B cell (primary cell): ENCODE data around the gene FAM131B. TPM values are rescaled to one million over a fixed set of nuclear protein-coding genes. Genes with fewer than 3 reads are reported as not detected.

ENCODE experiments used
- ATAC-seq: fragments of 200-7000 bp; cut with Tn5 transposase; one replicate; pipeline ENCODE4 v1.10.0; 2021; ENCODE audit warnings: low read depth, mild to moderate bottlenecking, moderate number of reproducible peaks, moderate library complexity
- CTCF ChIA-PET: fragments of 350-600 bp; sonication (Branson Sonifier 250); formaldehyde crosslinking; loops from one replicate; lab custom pipeline; 2021; ENCODE audit warnings: antibody characterized with exemption, inconsistent platforms; lab: Charles Lee
- POLR2A ChIA-PET: fragments of 350-600 bp; sonication (Branson Sonifier 250); formaldehyde crosslinking; loops from one replicate; lab custom pipeline; 2021; ENCODE audit warnings: antibody characterized with exemption; lab: Charles Lee
- DNase-seq: peaks from one replicate; pipeline ENCODE4 v3.0.0; 2013
- H2AFZ ChIP-seq: 2 replicates; pipeline ENCODE4 v1.6.1; 2012; ENCODE audit warnings: mild to moderate bottlenecking, low read depth, low read length; ENCODE audit not compliant: insufficient read depth, poor library complexity, severe bottlenecking
- H3K27ac ChIP-seq, 2 donors: 1 replicate in 1 of 2; 2 replicates in 1 of 2; pipeline ENCODE4 v1.5.1; 2012 to 2013; ENCODE audit warnings: low read length in 2 of 2, mild to moderate bottlenecking in 2 of 2, moderate library complexity in 1 of 2
- H3K27me3 ChIP-seq, 4 experiments: fragments of 200-600 bp in 1 of 4; sonication (generic) in 1 of 4; replicated peaks in 1 of 4; 1 replicate in 2 of 4; 2 replicates in 2 of 4; pipeline versions ENCODE4 v1.6.1 to v1.7.0; 2013 to 2016; ENCODE audit warnings: low read length in 3 of 4, mild to moderate bottlenecking in 2 of 4, mixed read lengths in 1 of 4, moderate library complexity in 1 of 4; ENCODE audit not compliant: insufficient read depth in 4 of 4, control insufficient read depth in 3 of 4; ENCODE audit errors: control extremely low read depth in 1 of 4
- H3K36me3 ChIP-seq, 2 experiments: replicated peaks in 1 of 2; 1 replicate in 1 of 2; 2 replicates in 1 of 2; pipeline versions ENCODE4 v1.6.1 to v1.7.1; 2013; ENCODE audit warnings: low read length in 1 of 2; ENCODE audit not compliant: insufficient read depth in 2 of 2, control insufficient read depth in 1 of 2; ENCODE audit errors: control extremely low read depth in 1 of 2, extremely low read depth in 1 of 2
- H3K4me1 ChIP-seq, 2 donors: fragments of 200-600 bp in 1 of 2; sonication (generic) in 1 of 2; 1 replicate in 1 of 2; 2 replicates in 1 of 2; pipeline versions ENCODE4 v1.5.1 to v1.6.1; 2013 to 2017; ENCODE audit warnings: low read length in 2 of 2; ENCODE audit not compliant: control insufficient read depth in 2 of 2, insufficient read depth in 2 of 2
- H3K4me2 ChIP-seq: replicated peaks from 2 replicates; pipeline ENCODE3; 2012; ENCODE audit warnings: mild to moderate bottlenecking, low read depth, low read length; ENCODE audit not compliant: poor library complexity, severe bottlenecking
- H3K4me3 ChIP-seq, 5 experiments: fragments of 200-600 bp in 1 of 5; sonication (generic) in 1 of 5; 1 replicate in 3 of 5; 2 replicates in 2 of 5; pipeline versions ENCODE4 v1.5.1 to v1.7.0; 2011 to 2016; ENCODE audit warnings: low read length in 4 of 5, mild to moderate bottlenecking in 4 of 5, low read depth in 2 of 5, control low read depth in 1 of 5, moderate library complexity in 1 of 5; ENCODE audit not compliant: insufficient read depth in 1 of 5; ENCODE audit errors: control extremely low read depth in 1 of 5, extremely low read depth in 1 of 5
- H3K79me2 ChIP-seq: fragments of 200-600 bp; sonication (generic); one replicate; pipeline ENCODE4 v1.6.0; 2016; ENCODE audit warnings: low read length; ENCODE audit not compliant: control insufficient read depth, insufficient read depth
- H3K9ac ChIP-seq: fragments of 200-600 bp; sonication (generic); 2 replicates; pipeline ENCODE4 v1.6.1; 2017; ENCODE audit warnings: mild to moderate bottlenecking, low read length, moderate library complexity
- H3K9me3 ChIP-seq, 3 donors: one replicate each; pipeline versions ENCODE4 v1.6.1 to v1.7.1; 2013; ENCODE audit warnings: low read length in 2 of 3; ENCODE audit not compliant: control insufficient read depth in 2 of 3, insufficient read depth in 1 of 3; ENCODE audit errors: control extremely low read depth in 1 of 3
- H4K20me1 ChIP-seq: 2 replicates; pipeline ENCODE4 v1.6.0; 2012; ENCODE audit warnings: mild to moderate bottlenecking, low read length; ENCODE audit not compliant: insufficient read depth, control insufficient read depth, poor library complexity, severe bottlenecking
- H3K27ac Mint-ChIP-seq: one replicate; pipeline ENCODE4 v1.8.0; 2021; ENCODE audit warnings: mixed read lengths
- H3K27me3 Mint-ChIP-seq: one replicate; pipeline ENCODE4 v1.8.0; 2021; ENCODE audit warnings: mixed read lengths
- H3K4me1 Mint-ChIP-seq: one replicate; pipeline ENCODE4 v1.8.0; 2021; ENCODE audit warnings: mixed read lengths
- H3K4me3 Mint-ChIP-seq: one replicate; pipeline ENCODE4 v1.8.0; 2021; ENCODE audit warnings: mixed read lengths
- H3K9me3 Mint-ChIP-seq: one replicate; pipeline ENCODE4 v1.8.0; 2022; ENCODE audit warnings: mixed read lengths; ENCODE audit not compliant: insufficient read depth
- CTCF ChIP-seq: fragments of 200-600 bp; IDR thresholded peaks from one replicate; pipeline ENCODE4 v1.8.0; 2022; ENCODE audit warnings: antibody characterized with exemption, mild to moderate bottlenecking
- EZH2 ChIP-seq: IDR thresholded peaks from 2 replicates; pipeline ENCODE4 v1.6.1; 2012; ENCODE audit warnings: borderline replicate concordance, low read depth, mild to moderate bottlenecking, moderate library complexity, low read length; ENCODE audit not compliant: insufficient read depth, poor library complexity, severe bottlenecking
- WGBS: methylation state at CpG from one replicate; pipeline ENCODE4 v1.1.5; 2013; ENCODE audit warnings: missing lambda C conversion rate; ENCODE audit not compliant: insufficient coverage; 5-methylcytosine and 5-hydroxymethylcytosine counted together
- intact Hi-C: fragments of 100-400 bp; cut with micrococcal nuclease; formaldehyde crosslinking; loops from one replicate; pipeline ENCODE4 v1.10.0; 2022
- polyA plus RNA-seq: library from polyadenylated mRNA; depleted of rRNA; stranded (reverse); fragments of >200 nt; gene quantifications from 2 replicates; pipeline ENCODE4 v1.2.3, GENCODE V29; 2012
- total RNA-seq, 2 donors: library from RNA; stranded (reverse); fragments of 120-200 nt in 1 of 2; gene quantifications; 1 replicate in 1 of 2; 2 replicates in 1 of 2; pipeline versions ENCODE4 v1.2.3 to v1.2.4, GENCODE V29; 2013 to 2022

Gene FAM131B
- total and polyA plus RNA-seq, 2 donors (not counting 1 experiment from before 2014, with no cell fraction given) = 0.05 TPM; not detected in 1

DNA sequence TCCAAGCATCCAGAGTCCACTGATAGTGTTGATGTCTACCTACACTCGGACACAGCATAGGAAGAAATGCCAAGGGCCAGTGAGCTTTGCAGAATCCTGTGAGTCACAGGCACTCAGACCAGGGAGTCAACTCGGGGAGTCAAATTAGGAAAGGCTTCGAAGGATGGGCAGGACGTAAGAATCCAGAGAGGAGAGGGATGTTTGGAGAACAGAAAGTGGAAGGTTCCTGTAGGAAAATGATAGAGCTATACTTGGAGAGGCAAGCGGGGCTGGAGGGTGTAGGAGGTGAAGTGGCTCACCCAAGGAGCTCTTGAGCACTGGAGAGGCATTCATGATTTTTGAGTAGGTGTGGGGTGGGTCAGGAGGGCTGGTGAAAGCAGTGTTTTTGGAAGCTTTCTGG lies 21.6 kb upstream of the FAM131B start:
- Mint-ChIP-seq H3K27me3 (no peaks in the 10 kb centered on the region), H3K9me3 (no peaks in the 10 kb centered on the region), H3K27ac (no peak overlapping the region), H3K4me1 (peaks cover 12% of the 10 kb centered on the region), H3K4me3 (no peak overlapping the region)
- Histone ChIP-seq H2AFZ (no peak overlapping the region), H4K20me1 (no peaks in the 10 kb centered on the region), H3K4me3 (peak overlapping the region in 1 of 5 experiments; percentile 0), H3K27ac (no peak overlapping the region), H3K27me3 (no peaks in the 10 kb centered on the region), H3K4me1 (peaks cover 43 to 59% of the 10 kb centered on the region in 2 donors), H3K9ac (no peak overlapping the region), H3K36me3 (peaks cover 0 to 6% of the 10 kb centered on the region in 2 experiments), H3K4me2 (peak overlapping the region; percentile 12), H3K9me3 (no peaks in the 10 kb centered on the region), H3K79me2 (peaks cover 4% of the 10 kb centered on the region)
- ChIA-PET CTCF (interaction anchor here (0.8 to 2.0 kb wide), 7 partner anchors 9 to 744 kb away, joined by 3 to 6 read pairs (median 5); no protein-coding TSS in a partner anchor), POLR2A (interaction anchor here (0.8 to 1.2 kb wide), 2 partner anchors 96 to 121 kb away, joined by 3 to 4 read pairs; partner anchors contain the start of genes CASP2 and GSTK1)
- no peak for TF ChIP-seq CTCF
- TF ChIP-seq EZH2 = no peak
- intact Hi-C loops = loop anchor here (5.0 kb wide), 1 partner anchor 577 kb away; no protein-coding TSS in a partner anchor
- DNase-seq (no peak), ATAC-seq (no peak)
- 88% methylated on average over 5 of the region's 5 CpGs for WGBS

DNA sequence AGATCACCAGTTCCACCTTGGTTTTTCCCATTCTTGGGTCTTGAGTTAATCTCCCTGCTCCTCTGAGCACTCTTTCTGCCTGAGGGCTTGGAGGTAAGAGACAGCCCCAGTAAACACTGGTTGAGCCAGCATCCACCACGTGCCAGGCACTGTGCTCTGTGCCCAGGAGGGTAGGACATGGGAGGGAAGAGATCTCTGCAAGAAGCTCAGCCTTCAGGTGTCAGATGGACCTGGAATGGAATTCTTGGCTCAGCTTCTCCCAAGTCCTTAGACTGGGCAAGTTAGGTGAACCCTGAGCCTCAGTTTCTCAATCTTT lies 21.1 kb upstream of the FAM131B start:
- POLR2A ChIA-PET = interaction anchor here (0.8 to 1.2 kb wide), 2 partner anchors 95 to 120 kb away, joined by 3 to 4 read pairs; partner anchors contain the start of genes CASP2 and GSTK1
- no peak overlapping the region for H3K9ac ChIP-seq
- 100% methylated on average over 1 of the region's 1 CpG for WGBS

More for the DNA sequence above, 21.1 kb upstream of the FAM131B start:
- Mint-ChIP-seq H3K27me3 (no peaks in the 10 kb centered on the region), H3K9me3 (no peaks in the 10 kb centered on the region), H3K27ac (no peak overlapping the region), H3K4me3 (no peak overlapping the region), H3K4me1 (peaks cover 17% of the 10 kb centered on the region)
- ATAC-seq (no peak), DNase-seq (no peak)
- Histone ChIP-seq H3K36me3 (peaks cover 0 to under 1% of the 10 kb centered on the region in 2 experiments), H3K4me3 (no peak overlapping the region), H2AFZ (no peak overlapping the region), H4K20me1 (no peaks in the 10 kb centered on the region), H3K79me2 (peaks cover 4% of the 10 kb centered on the region), H3K27me3 (no peaks in the 10 kb centered on the region), H3K4me1 (peaks cover 44 to 60% of the 10 kb centered on the region in 2 donors), H3K4me2 (no peak overlapping the region), H3K27ac (no peak overlapping the region), H3K9me3 (no peaks in the 10 kb centered on the region)
- no peak for TF ChIP-seq EZH2
- TF ChIP-seq CTCF = no peak
- intact Hi-C loops = loop anchor here (5.0 kb wide), 1 partner anchor 576 kb away; no protein-coding TSS in a partner anchor
- CTCF ChIA-PET = interaction anchor here (1.3 to 2.0 kb wide), 3 partner anchors 9 to 745 kb away, joined by 4 to 6 read pairs (median 5); no protein-coding TSS in a partner anchor
